Superior temporal gyrus (tissue), 1 donor: ENCODE results near the gene ELFN1.

Source experiments
- DNase-seq: peaks from one replicate; pipeline ENCODE4 v3.0.0-alpha.2; 2016; ENCODE audit errors: extremely low spot score

Gene ELFN1

GRCh38 chr7:1669954-1670893, at the start of gene ELFN1:
Gene ELFN1, plus strand, starts transcription at chr7:1670277. Its CDS starts 74,320 bp downstream, at chr7:1744597.
- no peak for DNase-seq

GRCh38 chr7:1620835-1621234, 49.2 kb upstream of the ELFN1 start:
- DNase-seq = no peak

DNA sequence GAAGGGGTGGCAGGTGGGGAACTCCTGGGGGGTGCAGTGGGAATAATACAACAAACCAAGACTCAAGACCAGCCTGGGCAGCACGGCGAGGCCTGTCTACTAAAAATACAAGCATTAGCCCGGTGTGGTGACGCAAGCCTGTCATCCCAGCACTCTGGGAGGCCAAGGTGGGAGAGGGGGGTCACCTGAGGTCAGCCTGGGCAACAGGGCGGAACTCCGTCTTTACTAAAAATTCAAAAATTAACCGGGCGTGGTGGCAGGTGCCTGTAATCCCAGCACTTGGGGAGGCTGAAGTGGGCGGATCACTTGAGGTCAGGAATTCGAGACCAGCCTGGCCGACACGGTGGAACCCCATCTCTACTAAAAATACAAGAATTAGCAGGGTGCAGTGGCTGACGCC, 48.4 kb upstream of the ELFN1 start:
- no peak for DNase-seq

- DNase-seq = no peak
These were observed 47.6 kb upstream of the ELFN1 start for GRCh38 chr7:1622441-1622840.

- no peak for DNase-seq
These were observed 46.3 kb upstream of the ELFN1 start for GRCh38 chr7:1623810-1624209.

DNA sequence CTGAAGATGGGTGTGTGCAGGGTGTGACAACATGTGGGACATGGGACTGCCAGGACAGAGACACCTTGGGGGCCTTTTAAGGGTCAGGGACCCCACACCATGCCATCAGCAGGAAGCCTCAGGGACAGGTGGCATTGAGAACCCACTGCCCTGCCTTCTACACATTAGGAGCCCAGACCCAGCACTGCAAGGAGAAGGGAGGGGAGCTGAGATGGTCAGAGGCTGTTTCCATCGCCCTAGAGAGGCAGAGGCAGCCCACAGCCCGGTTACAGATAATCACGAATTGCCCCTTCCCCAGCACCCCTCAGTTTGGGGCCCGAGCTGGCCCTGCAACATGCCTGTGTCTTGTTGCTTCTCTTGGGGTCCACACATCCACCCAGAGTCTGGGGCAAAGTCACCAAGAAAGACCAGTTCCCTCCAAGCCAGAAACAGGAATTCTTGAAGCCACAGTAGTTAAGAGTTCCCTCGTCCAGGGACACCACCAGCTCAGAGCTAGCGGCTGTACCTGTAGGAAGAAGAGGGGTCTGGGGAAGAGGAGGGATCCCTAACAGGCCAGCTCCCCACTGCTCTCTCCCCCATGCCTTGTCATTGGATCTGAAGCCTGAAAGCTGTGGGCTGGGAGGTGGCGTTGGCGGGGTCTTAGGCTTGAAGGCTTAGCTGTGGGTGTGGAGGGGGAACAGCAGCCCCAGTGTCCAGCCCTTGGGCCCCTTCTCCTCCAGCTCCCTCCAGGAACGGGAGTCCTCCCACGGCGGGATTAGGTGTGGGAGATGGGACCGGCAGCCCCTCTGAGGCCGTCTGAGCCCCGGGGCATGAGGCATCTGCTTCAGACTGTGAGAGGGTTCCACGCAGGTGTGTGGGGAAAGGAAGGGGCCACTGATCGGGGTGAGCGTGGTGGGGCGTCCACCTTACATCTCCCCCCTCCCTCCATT, 44.8 kb upstream of the ELFN1 start:
- DNase-seq = no peak

GRCh38 chr7:1626769-1627168, 43.3 kb upstream of the ELFN1 start:
- DNase-seq = no peak

- DNase-seq = no peak
These were observed 39.3 kb upstream of the ELFN1 start for GRCh38 chr7:1630700-1631336.

- DNase-seq = no peak
These were observed 38.4 kb upstream of the ELFN1 start for GRCh38 chr7:1631678-1632077.

DNA sequence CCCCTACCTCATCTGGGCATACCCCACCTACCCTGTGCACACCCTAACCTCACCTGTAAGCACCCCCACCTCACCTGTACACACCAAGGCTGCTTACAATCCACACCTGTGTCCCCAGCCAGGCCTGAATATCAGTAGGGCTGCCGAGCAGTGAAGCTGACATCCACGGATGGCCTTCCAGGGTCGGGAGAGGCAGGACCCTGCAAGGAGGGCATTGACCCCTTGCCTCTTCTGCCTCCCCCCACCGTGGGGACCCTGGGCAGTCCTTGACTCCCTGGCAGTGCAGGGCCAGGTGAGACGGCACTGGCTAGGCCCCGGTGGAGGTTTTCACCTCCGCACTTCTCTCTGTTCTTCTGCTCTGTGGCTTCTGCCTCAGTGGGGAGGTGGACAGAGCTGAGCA, 37.6 kb upstream of the ELFN1 start:
- DNase-seq = no peak

DNA sequence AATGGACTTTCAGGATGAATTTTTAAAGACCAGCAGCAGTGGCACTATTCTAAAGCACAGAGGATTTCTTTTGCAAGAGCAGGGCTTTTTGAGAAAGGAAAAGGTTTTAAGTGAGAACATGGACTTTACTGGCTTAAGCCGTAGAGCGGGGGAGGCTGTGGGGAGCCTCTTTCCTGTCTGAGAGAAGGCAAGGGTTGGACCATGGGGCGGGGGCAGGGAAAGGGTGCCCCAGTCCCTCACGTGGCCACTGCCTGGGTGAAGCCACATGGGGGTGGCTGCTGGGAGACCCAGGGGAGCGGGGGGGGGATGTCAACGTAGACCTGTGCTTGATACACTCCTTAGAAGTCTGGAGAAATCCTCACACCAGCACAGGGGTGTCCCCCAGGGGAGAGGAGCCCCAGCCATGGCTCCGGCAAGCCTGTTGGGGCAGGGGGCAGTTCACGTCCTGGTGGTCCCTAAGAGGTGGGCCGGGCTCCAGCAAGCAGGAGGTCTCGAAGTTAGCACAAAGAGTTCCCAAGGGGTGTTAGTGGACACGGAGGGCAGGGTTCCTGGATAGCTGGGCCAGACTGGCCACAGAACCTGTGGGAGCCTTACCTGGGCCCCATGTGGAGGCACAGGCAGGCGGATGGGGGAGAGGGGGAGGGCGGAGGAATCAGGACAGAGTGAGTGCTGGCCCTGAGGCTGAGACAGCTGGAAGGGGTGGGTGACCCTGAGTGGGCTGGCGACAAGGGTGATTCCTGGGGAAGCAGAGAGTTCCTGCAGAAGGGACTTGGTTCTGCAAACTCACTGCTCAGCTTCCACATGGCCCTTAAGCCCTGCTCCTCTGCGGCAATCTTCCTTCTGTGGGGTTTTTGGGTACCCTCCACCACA, 36.9 kb upstream of the ELFN1 start:
- DNase-seq = no peak

- DNase-seq = no peak
These were observed 34.7 kb upstream of the ELFN1 start for GRCh38 chr7:1635401-1635800.

DNA sequence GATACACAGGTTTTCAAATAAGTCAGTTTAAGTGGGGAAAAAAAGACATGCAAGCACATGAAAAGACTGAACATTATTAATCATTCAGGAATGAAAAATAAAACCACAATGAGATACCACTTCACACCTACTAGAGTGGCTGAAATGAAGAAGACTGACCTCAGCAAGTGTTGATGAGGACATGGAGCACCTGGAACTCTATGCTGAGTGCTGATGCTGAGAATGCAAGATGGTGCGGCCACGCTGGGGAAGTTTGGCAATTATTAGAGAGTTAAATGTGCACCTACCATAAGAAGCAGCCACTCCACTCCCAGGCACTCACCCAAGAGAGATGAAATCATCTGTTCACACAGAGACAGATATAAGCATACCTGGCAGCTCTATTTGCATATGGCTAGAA, 32.9 kb upstream of the ELFN1 start:
- DNase-seq = no peak

DNA sequence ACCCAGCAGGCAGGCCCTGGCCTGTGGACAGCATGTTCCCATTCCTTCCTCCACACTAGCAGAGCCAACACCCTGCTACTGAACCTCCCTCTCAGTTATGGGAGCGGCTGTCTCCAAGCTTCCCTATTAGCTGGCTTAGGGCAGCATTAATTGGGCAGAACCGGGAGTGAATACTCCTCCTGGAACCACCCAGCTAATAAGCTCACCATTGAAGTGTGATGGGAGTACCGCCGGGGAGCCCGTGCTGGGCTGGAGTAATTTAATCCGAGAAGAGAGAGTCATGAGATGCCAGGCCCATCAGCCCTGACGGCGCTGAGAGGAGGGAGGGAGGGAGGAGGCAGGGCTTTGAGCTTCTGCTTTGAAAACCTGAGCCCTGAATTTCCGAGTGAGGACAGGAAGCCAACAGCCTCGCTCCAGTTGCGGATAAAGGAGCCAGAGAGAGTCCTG, 31.8 kb upstream of the ELFN1 start:
- no peak for DNase-seq

GRCh38 chr7:1639071-1639470, 31.0 kb upstream of the ELFN1 start:
- DNase-seq = no peak

DNA sequence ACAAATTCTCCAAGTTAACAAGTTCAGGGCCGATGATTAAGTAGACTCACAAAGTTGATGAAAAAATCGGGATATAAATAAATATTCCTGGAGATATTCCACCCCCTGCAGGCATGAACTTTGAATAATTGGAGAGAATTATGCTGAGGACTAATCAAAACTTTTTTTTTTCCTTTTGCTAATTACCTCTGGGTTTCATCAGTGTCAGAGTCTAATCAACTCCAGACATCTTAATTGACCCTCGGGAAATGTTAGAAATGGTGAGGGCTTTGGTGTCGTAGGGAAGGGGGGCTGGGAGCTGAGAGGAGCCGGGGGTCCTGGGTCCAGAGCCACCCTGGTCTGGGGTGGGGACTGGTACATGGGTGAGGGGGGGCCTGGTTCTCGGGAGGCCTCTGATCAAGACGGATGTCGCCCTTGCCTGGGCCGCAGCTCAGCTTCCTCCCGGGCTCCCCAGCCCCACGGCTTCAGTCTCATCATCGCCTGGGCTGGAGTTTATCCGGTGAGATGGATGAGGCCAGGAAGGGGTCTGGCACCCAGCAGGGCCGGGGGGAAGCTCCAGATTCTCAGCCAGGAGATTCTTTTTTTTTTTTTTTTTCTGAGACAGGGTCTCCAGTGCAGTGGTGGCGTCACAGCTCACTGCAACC, 30.4 kb upstream of the ELFN1 start:
- no peak for DNase-seq

DNA sequence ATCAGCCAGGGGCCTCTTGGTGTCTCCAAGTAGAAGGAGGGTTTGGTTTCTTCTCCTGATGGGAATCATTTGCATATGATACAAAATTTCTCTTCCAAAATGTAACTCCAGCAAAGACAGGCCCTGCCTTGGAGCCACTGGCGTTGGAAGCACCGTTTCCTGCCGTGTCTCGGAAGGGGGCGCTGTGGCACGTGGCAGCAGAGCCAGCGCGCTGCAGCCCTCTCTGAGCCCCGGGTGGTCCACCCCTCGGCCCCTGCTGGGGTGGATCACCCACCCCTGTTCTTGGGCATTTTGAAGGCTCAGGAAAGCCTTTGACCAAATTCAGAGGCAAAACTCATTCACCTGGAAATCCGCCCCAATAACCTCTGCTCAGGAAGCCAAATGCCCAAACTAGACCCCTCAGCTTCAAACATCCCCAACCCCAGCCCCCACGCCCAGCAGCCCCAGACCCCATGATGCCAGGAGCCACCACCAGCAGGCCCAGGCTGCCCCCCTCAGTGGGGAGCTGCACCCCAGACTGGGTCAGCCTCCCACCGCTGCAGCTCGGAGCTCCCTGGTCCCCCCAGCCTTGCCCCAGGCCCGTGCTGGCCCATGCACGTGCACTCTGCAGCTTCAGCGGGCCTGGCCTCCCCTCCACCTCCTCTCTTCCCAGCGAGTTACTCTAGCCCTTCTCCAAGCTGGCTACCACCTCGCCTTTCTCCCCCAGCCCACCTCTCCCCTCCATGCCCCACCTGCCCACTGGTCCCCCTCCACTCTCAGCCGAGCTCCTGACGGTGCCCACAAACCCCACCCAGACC, 29.5 kb upstream of the ELFN1 start:
- no peak for DNase-seq

DNA sequence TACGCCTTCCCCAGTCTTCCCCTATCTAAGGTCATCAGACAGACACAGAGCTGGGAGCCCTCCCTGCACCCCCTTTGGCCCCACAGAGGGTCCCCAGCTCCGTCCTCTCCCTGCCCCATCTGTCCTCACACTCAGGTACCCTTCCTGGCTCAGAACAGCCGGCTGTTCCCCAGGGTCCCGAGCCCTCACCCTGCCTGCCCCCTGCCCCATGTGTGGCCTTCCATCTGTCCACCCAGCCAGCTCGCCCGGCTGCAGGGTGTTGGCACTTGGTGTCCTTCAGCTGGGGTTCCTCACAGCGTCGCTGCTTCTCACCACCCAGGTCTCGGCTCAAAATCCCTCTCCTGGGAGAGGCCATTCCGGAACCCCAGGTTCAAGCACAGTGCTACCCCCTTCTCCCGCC, 28.9 kb upstream of the ELFN1 start:
- no peak for DNase-seq

- DNase-seq = no peak
These were observed 28.3 kb upstream of the ELFN1 start for GRCh38 chr7:1641661-1642260.
